Measurements from ENCODE around the gene CPPED1.
"Not testable (repeated sequence)": the region's sequence is repeated elsewhere in the genome, so short reads cannot be mapped to it uniquely, and the experiment has no call there.

CPPED1 gene

DNA sequence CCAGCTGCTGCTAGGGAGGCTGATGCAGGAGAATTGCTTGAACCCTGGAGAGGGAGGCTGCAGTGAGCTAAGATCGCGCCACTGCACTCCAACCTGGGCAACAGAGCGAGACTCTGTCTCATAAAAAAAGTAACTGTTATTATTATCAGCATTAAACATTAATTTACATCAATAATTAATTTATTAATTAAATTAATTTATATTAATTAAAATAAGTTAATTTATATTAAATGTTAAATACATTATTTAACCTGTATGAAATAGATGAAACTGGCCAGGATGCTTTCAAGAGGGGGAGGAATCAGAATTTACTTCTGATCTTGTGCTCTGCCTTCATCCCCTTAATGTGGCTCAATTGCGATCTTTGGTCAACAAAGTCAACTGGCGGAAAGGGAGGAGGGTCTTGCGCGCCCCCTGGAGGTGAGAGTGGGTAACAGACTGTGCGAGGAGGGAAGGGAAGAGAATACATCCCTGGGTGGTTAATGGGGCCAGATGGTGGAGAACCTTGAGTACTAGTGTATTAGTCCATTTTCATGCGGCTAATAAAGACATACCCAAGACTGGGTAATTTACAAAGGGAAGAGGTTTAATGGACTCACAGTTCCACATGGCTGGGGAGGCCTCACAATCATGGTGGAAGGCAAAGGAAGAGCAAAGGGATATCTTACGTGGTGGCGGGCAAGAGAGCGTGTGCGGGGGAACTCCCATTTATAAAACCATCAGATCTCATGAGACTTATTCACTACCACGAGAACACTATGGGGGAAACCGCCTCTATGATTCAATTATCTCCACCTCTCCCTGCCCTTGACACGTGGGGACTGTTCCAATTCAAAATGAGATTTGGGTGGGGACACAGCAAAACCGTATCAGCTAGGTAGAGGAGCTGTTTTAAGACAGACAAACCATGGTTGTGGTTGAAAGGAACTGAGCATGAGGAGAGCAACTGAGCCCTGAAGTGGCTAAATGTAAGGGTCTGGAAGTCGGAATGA, 15.7 kb upstream of the CPPED1 start:
- Histone ChIP-seq H3K4me3 (ENCODE audit: low read depth, low read length) (no peak overlapping the region), H3K36me3 (ENCODE audit: insufficient read depth, low read length) (no peaks in the 10 kb centered on the region), H3K4me1 (ENCODE audit: control insufficient read depth, insufficient read depth, low read length, unreplicated experiment) (peaks cover 6% of the 10 kb centered on the region), H2AFZ (ENCODE audit: low read length, unreplicated experiment) (no peak overlapping the region), H3K27ac (ENCODE audit: low read depth, low read length) (no peak overlapping the region), H3K27me3 (ENCODE audit: insufficient read depth, low read length) (no peaks in the 10 kb centered on the region; the same call in 1 of the 2 replicates), H3K79me2 (ENCODE audit: control insufficient read depth, insufficient read depth, low read length, unreplicated experiment) (no peaks in the 10 kb centered on the region)

DNA sequence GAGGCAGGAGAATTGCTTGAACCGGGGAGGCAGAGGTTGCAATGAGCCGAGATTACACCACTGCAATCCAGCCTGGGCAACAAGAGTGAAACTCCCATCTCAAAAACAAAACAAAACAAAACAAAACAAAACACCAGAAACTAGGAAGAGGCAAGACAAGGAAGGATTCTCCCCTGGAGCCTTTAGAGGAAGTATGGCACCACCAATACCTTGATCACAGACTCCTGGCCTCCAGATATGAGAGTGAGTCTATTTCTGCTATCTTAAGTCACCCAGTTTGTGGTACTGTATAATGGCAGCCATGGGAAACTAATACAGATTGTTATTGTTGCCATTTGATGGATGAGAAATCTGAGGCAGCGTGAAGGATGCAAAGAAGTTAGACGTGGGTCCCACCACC, 14.6 kb upstream of the CPPED1 start:
- no peaks in the 10 kb centered on the region for H3K79me2 ChIP-seq (ENCODE audit: control insufficient read depth, insufficient read depth, low read length, unreplicated experiment)
- H3K4me1 ChIP-seq (ENCODE audit: control insufficient read depth, insufficient read depth, low read length, unreplicated experiment) = peaks cover 6% of the 10 kb centered on the region
- no peak overlapping the region for H3K27ac ChIP-seq (ENCODE audit: low read depth, low read length)
- H3K27me3 ChIP-seq (ENCODE audit: insufficient read depth, low read length) = no peaks in the 10 kb centered on the region; the same call in 1 of the 2 replicates
- H3K4me3 ChIP-seq (ENCODE audit: low read depth, low read length) = no peak overlapping the region
- H3K36me3 ChIP-seq (ENCODE audit: insufficient read depth, low read length) = no peaks in the 10 kb centered on the region
- H2AFZ ChIP-seq (ENCODE audit: low read length, unreplicated experiment) = no peak overlapping the region

DNA sequence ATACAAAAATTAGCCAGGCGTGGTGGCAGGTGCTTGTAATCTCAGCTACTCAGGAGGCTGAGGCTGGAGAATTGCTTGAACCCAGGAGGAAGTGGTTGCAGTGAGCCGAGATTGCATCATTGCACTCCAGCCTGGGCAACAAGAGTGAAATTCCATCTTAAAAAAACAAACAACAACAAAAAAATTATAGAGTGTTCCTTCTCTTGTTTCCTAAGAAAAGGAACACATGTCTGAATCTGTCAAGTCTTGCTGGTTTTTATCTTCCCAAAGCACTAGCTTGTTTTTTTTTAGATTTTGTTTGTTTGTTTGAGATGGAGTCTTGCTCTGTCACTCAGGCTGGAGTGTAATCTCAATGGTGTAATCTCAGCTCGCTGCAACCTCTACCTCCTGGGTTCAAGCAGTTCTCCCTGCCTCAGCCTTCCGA, 13.1 kb upstream of the CPPED1 start:
- not testable (repeated sequence) for H2AFZ ChIP-seq (ENCODE audit: low read length, unreplicated experiment); H3K27me3 ChIP-seq (ENCODE audit: insufficient read depth, low read length); H3K27ac ChIP-seq (ENCODE audit: low read depth, low read length); H3K4me3 ChIP-seq (ENCODE audit: low read depth, low read length); H3K36me3 ChIP-seq (ENCODE audit: insufficient read depth, low read length); H3K79me2 ChIP-seq (ENCODE audit: control insufficient read depth, insufficient read depth, low read length, unreplicated experiment); H3K4me1 ChIP-seq (ENCODE audit: control insufficient read depth, insufficient read depth, low read length, unreplicated experiment)

DNA sequence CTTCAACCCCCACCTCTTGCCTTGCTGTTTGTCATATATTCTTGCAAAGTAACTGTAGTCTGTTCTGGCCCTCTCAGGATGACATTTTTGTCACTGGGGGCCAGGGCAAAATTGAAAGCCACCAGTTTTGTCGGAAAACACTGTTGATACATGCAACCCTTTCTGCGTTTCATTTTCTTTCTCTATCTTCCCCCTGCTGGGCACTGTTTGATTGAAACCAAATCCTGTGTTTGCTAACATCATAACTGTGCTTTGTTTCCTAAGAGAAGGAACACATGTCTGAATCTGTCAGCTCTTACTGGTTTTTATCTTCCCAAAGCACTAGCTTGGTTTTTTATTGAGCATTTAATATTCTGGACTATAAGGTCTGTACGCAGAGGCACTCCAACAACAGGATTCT, 11.7 kb upstream of the CPPED1 start:
- Histone ChIP-seq H2AFZ (ENCODE audit: low read length, unreplicated experiment) (no peak overlapping the region), H3K36me3 (ENCODE audit: insufficient read depth, low read length) (no peaks in the 10 kb centered on the region), H3K4me3 (ENCODE audit: low read depth, low read length) (no peak overlapping the region), H3K27me3 (ENCODE audit: insufficient read depth, low read length) (no peaks in the 10 kb centered on the region), H3K4me1 (ENCODE audit: control insufficient read depth, insufficient read depth, low read length, unreplicated experiment) (peaks cover 6% of the 10 kb centered on the region), H3K79me2 (ENCODE audit: control insufficient read depth, insufficient read depth, low read length, unreplicated experiment) (no peaks in the 10 kb centered on the region), H3K27ac (ENCODE audit: low read depth, low read length) (no peak overlapping the region)

DNA sequence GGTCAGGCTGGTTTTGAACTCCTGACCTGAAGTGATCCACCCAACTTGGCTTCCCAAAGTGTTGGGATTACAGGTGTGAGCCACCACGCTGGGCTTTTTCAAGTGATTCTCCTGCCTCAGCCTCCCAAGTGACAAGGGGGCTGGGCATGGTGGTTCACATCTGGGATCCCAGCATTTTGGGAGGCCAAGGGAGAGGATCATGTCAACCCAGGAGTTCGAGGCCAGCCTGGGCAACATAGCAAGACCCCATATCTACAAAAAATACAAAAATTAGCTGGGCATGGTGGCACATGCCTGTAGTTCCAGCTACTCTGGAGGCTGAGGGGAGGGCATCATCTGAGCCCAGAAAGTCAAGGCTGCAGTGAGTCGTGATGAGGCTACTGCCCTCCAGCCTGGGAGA, 10.0 kb upstream of the CPPED1 start:
- H2AFZ ChIP-seq (ENCODE audit: low read length, unreplicated experiment); H3K27ac ChIP-seq (ENCODE audit: low read depth, low read length); H3K36me3 ChIP-seq (ENCODE audit: insufficient read depth, low read length); H3K27me3 ChIP-seq (ENCODE audit: insufficient read depth, low read length); H3K4me1 ChIP-seq (ENCODE audit: control insufficient read depth, insufficient read depth, low read length, unreplicated experiment); H3K4me3 ChIP-seq (ENCODE audit: low read depth, low read length); H3K79me2 ChIP-seq (ENCODE audit: control insufficient read depth, insufficient read depth, low read length, unreplicated experiment): not testable (repeated sequence)

DNA sequence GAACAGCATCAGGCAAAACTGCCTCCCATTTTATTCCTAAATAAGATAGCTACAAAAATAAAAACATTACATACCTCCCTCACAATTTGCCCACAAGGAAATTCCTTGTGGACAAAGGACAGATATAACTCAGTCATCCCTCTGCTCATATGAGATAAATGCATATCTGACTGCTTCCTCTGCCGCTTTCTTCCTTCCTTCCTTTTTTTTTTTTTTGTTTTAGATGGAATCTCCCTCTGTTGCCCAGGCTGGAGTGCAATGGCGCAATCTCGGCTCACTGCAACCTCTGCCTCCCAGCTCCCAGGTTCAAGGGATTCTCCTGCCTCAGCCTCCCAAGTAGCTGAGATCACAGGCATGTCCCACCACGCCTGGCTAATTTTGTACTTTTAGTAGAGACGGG, 9.6 kb upstream of the CPPED1 start:
- H3K4me3 ChIP-seq (ENCODE audit: low read depth, low read length); H3K4me1 ChIP-seq (ENCODE audit: control insufficient read depth, insufficient read depth, low read length, unreplicated experiment); H3K79me2 ChIP-seq (ENCODE audit: control insufficient read depth, insufficient read depth, low read length, unreplicated experiment): not testable (repeated sequence)

DNA sequence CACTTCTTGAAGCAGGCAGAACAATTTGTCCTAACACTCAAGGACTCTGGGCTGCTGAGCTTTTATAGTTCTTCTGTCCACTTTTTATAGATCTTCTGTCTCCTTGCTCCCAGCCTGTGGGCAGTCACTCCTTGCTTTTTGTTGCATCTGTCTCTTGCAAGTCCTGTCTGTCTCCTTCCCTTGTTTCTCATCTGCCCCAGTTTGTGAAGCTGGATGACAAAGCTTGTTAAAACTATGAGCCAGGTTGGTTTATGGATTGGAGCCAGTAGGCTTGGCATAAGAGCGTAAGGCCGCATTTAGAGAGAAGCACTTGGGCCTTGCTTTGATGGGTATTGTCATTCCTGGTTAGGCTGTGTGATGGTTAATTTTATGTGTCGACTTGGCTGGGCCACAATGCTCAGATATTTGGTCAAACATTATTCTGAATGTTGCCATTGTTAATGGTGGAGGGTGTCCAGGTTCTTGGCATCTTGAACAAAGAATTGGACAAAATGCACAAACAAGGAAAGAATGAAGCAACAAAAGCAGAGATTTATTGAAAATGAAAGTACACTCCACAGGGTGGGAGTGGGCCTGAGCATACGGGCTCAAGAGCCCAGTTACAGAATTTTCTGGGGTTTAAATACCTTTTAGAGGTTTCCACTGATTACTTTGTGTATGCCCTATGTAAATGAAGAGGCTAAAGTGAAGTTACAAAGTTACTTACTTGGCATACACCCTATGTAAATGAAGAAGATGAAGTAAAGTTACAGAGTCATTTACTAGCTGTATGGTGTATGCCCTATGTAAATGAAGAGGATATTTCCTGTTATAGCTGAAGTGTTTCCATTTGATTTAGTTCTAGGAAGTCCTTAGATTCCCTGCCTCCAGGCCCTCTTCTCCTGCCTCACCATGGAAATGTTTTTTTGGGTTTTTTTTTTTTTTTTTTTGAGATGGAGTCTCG, 8.0 kb upstream of the CPPED1 start:
- Histone ChIP-seq H3K27ac (ENCODE audit: low read depth, low read length) (no peak overlapping the region), H3K27me3 (ENCODE audit: insufficient read depth, low read length) (no peaks in the 10 kb centered on the region), H3K36me3 (ENCODE audit: insufficient read depth, low read length) (no peaks in the 10 kb centered on the region), H2AFZ (ENCODE audit: low read length, unreplicated experiment) (no peak overlapping the region), H3K4me1 (ENCODE audit: control insufficient read depth, insufficient read depth, low read length, unreplicated experiment) (peaks cover 5% of the 10 kb centered on the region), H3K4me3 (ENCODE audit: low read depth, low read length) (no peak overlapping the region), H3K79me2 (ENCODE audit: control insufficient read depth, insufficient read depth, low read length, unreplicated experiment) (no peaks in the 10 kb centered on the region)

More for the DNA sequence above, 9.6 kb upstream of the CPPED1 start:
- H3K27me3 ChIP-seq (ENCODE audit: insufficient read depth, low read length); H3K27ac ChIP-seq (ENCODE audit: low read depth, low read length); H3K36me3 ChIP-seq (ENCODE audit: insufficient read depth, low read length); H2AFZ ChIP-seq (ENCODE audit: low read length, unreplicated experiment): not testable (repeated sequence)

DNA sequence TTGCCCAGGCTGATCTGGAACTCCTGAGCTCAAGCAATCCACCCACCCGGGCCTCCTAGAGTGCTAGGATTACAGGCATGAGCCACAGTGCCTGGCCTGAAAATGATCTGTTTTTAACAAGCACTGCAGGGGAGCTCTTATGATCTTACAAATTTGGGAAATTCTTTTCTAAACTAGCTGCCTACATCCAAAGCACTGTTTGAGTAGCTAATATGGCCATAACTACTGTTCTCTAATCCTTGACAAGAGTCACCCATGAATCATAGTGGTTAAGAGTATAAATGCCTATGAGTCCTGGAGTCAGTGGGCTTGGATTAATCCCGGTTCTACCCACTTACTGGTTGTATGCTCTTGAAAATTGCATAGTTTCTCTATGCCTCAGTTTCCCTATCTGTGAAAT, 1.4 kb upstream of the CPPED1 start:
- Histone ChIP-seq H3K27ac (ENCODE audit: low read depth, low read length) (no peak overlapping the region), H3K79me2 (ENCODE audit: control insufficient read depth, insufficient read depth, low read length, unreplicated experiment) (peaks cover 13% of the 10 kb centered on the region), H3K4me1 (ENCODE audit: control insufficient read depth, insufficient read depth, low read length, unreplicated experiment) (peaks cover 22% of the 10 kb centered on the region), H2AFZ (ENCODE audit: low read length, unreplicated experiment) (no peak overlapping the region), H3K4me3 (ENCODE audit: low read depth, low read length) (no peak overlapping the region), H3K27me3 (ENCODE audit: insufficient read depth, low read length) (no peaks in the 10 kb centered on the region), H3K36me3 (ENCODE audit: insufficient read depth, low read length) (no peaks in the 10 kb centered on the region)

DNA sequence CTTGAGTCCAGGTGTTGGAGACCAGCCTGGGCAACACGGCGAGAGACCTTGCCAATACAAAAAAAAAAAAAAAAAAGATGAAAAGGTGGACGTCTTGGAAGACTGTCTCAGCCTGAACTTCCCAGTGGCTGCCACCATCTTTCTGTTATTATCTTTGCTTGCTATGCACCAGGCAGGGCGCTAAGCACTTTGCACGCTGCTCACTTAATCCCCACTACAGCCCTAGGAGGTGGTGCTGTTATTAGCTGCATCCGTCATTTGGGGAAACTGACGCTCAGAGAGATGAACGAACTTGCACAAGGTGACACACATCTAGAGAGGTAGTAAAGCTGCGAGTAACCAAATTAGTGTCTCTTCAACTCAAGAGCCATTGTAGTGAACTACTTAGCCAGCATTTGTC, 708 bp upstream of the CPPED1 start:
- Histone ChIP-seq H3K36me3 (ENCODE audit: insufficient read depth, low read length) (no peaks in the 10 kb centered on the region), H3K79me2 (ENCODE audit: control insufficient read depth, insufficient read depth, low read length, unreplicated experiment) (peaks cover 16% of the 10 kb centered on the region), H3K27me3 (ENCODE audit: insufficient read depth, low read length) (no peaks in the 10 kb centered on the region), H3K4me3 (ENCODE audit: low read depth, low read length) (peak overlapping the region; percentile 78), H3K27ac (ENCODE audit: low read depth, low read length) (peak overlapping the region; percentile 99), H2AFZ (ENCODE audit: low read length, unreplicated experiment) (peak overlapping the region; percentile 71), H3K4me1 (ENCODE audit: control insufficient read depth, insufficient read depth, low read length, unreplicated experiment) (peaks cover 22% of the 10 kb centered on the region)

DNA sequence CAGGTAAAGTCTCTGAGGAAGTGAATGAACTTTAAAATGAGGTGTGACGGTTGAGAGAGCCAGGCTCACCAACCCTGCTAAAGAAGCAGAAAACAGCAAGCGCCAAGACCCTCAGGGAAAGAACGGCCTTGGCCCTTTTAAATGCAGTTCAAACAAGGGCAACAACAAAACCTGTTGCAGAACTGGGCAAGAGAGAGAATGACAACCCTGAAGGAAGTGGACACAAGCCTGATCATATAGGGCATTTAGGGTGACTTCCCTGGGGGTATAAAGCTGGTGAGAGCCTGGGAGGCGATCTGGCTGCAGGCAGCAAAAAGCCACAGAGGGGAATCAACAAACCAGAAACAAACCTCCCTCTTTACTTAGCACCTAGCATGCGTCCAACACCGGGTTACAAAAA, 1.0 kb downstream of the CPPED1 start:
- Histone ChIP-seq H3K36me3 (ENCODE audit: insufficient read depth, low read length) (no peaks in the 10 kb centered on the region), H2AFZ (ENCODE audit: low read length, unreplicated experiment) (no peak overlapping the region), H3K4me1 (ENCODE audit: control insufficient read depth, insufficient read depth, low read length, unreplicated experiment) (peaks cover 25% of the 10 kb centered on the region), H3K27ac (ENCODE audit: low read depth, low read length) (peak overlapping the region; percentile 99), H3K27me3 (ENCODE audit: insufficient read depth, low read length) (no peaks in the 10 kb centered on the region), H3K79me2 (ENCODE audit: control insufficient read depth, insufficient read depth, low read length, unreplicated experiment) (peaks cover 17% of the 10 kb centered on the region), H3K4me3 (ENCODE audit: low read depth, low read length) (peak overlapping the region; percentile 78)
